GM12875 (cell line): ENCODE measurements around the gene CACFD1.
"Not testable (repeated sequence)": the region's sequence is repeated elsewhere in the genome, so short reads cannot be mapped to it uniquely, and the experiment has no call there.

Experiments used
- H3K4me3 ChIP-seq: one replicate; pipeline ENCODE4 v1.5.1; 2011; ENCODE audit warnings: low read depth, low read length, control low read depth
- CTCF ChIP-seq: IDR thresholded peaks from 2 replicates; pipeline ENCODE4 v1.5.1; 2011; ENCODE audit warnings: low read depth, mild to moderate bottlenecking, control low read depth, inconsistent platforms, low read length, moderate library complexity, borderline replicate concordance; ENCODE audit not compliant: insufficient read depth

Gene CACFD1

GRCh38 chr9:133441571-133441970 is 18.2 kb upstream of the CACFD1 start:
- no peak overlapping the region for H3K4me3 ChIP-seq
- no peak for TF ChIP-seq CTCF

GRCh38 chr9:133443248-133443647 is 16.5 kb upstream of the CACFD1 start:
- H3K4me3 ChIP-seq, result no peak overlapping the region

GRCh38 chr9:133443982-133444381 is 15.8 kb upstream of the CACFD1 start:
- no peak overlapping the region for H3K4me3 ChIP-seq
- TF ChIP-seq CTCF, result no peak

More at GRCh38 chr9:133443248-133443647, 16.5 kb upstream of the CACFD1 start:
- TF ChIP-seq CTCF, result no peak

- TF ChIP-seq CTCF, result no peak
- no peak overlapping the region for H3K4me3 ChIP-seq
These were observed 14.3 kb upstream of the CACFD1 start for GRCh38 chr9:133445293-133445969.

- TF ChIP-seq CTCF, result no peak
- H3K4me3 ChIP-seq, result no peak overlapping the region
These were observed 11.2 kb upstream of the CACFD1 start for GRCh38 chr9:133448487-133448972.

GRCh38 chr9:133449760-133450159 is 10.0 kb upstream of the CACFD1 start:
- TF ChIP-seq CTCF, result no peak
- no peak overlapping the region for H3K4me3 ChIP-seq

GRCh38 chr9:133451865-133452264 is 7.9 kb upstream of the CACFD1 start:
- H3K4me3 ChIP-seq, result not testable (repeated sequence)

- TF ChIP-seq CTCF, result no peak
These were observed 7.2 kb upstream of the CACFD1 start for GRCh38 chr9:133452562-133452961.

More at GRCh38 chr9:133452562-133452961, 7.2 kb upstream of the CACFD1 start:
- H3K4me3 ChIP-seq, result no peak overlapping the region
